ENCODE data around the gene MDK. TPM values are rescaled to one million over a fixed set of nuclear protein-coding genes. Genes with fewer than 3 reads are reported as not detected.

Gene MDK
- total and polyA plus RNA-seq, 2 of the 13 experiments (the other 11 are each of a cell fraction or from before 2014, with no cell fraction given), result 312 to 407 TPM

DNA sequence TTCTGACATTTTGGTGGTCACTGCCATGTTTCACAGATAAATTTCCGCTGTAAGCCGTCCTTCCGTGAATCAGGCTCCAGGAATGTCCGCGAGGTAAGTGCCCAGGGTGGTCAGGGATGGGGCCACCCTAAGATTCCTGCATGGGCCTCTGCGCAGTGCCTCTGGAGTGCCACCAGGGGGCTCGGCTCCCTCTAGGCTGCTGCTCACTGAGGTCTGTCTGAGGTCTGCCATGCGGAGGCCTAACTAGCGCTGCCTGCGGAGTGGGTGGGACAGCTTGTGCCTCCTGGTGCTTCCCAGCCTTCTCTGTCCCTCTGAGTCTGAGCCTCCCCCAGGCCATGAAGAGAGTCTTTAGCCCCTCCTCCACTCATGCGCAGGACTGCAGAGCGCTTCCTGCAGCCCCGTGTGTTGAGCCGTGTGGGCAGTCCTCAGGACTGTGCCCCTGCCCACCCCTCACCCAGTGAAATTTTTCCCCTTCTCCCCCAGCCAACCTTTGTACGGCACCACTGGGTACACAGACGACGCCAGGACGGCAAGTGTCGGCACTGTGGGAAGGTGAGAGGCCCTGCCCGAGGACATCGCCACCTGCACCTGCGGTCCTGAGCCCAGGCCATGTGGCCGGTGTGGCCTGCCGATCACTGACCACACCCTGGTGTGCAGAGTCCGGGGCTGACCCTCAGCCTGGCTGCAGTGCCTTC, 11.9 kb upstream of the MDK start (continued):
- TF ChIP-seq, protein P1, sequence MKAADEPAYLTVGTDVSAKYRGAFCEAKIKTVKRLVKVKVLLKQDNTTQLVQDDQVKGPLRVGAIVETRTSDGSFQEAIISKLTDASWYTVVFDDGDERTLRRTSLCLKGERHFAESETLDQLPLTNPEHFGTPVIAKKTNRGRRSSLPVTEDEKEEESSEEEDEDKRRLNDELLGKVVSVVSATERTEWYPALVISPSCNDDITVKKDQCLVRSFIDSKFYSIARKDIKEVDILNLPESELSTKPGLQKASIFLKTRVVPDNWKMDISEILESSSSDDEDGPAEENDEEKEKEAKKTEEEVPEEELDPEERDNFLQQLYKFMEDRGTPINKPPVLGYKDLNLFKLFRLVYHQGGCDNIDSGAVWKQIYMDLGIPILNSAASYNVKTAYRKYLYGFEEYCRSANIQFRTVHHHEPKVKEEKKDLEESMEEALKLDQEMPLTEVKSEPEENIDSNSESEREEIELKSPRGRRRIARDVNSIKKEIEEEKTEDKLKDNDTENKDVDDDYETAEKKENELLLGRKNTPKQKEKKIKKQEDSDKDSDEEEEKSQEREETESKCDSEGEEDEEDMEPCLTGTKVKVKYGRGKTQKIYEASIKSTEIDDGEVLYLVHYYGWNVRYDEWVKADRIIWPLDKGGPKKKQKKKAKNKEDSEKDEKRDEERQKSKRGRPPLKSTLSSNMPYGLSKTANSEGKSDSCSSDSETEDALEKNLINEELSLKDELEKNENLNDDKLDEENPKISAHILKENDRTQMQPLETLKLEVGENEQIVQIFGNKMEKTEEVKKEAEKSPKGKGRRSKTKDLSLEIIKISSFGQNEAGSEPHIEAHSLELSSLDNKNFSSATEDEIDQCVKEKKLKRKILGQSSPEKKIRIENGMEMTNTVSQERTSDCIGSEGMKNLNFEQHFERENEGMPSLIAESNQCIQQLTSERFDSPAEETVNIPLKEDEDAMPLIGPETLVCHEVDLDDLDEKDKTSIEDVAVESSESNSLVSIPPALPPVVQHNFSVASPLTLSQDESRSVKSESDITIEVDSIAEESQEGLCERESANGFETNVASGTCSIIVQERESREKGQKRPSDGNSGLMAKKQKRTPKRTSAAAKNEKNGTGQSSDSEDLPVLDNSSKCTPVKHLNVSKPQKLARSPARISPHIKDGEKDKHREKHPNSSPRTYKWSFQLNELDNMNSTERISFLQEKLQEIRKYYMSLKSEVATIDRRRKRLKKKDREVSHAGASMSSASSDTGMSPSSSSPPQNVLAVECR (CRISPR knock-in tag; IDR thresholded peaks at IDR 0.05; ENCODE audit: borderline replicate concordance), result peak; percentile 43; the same call in 1 of the 2 replicates
- TF ChIP-seq MED8 (CRISPR knock-in tag; IDR thresholded peaks at IDR 0.05; ENCODE audit: insufficient replicate concordance) (no peak), KDM2A (CRISPR knock-in tag; IDR thresholded peaks at IDR 0.05; ENCODE audit: borderline replicate concordance, low read depth) (peak; percentile 49; the same call in 1 of the 2 replicates), MAFK (conservative IDR thresholded peaks at IDR 0.05 in 1 of 2, IDR thresholded peaks at IDR 0.05 in 1 of 2; ENCODE audit: low read length in 2 of 2) (no peak), TAF15 (IDR thresholded peaks at IDR 0.05; ENCODE audit: low read depth, low read length, poor library complexity, severe bottlenecking) (no peak), ZNF232 (CRISPR knock-in tag; IDR thresholded peaks at IDR 0.05; ENCODE audit: borderline replicate concordance) (no peak), NR3C1 (CRISPR knock-in tag; IDR thresholded peaks at IDR 0.05) (no peak)
- TF ChIP-seq, protein P2, sequence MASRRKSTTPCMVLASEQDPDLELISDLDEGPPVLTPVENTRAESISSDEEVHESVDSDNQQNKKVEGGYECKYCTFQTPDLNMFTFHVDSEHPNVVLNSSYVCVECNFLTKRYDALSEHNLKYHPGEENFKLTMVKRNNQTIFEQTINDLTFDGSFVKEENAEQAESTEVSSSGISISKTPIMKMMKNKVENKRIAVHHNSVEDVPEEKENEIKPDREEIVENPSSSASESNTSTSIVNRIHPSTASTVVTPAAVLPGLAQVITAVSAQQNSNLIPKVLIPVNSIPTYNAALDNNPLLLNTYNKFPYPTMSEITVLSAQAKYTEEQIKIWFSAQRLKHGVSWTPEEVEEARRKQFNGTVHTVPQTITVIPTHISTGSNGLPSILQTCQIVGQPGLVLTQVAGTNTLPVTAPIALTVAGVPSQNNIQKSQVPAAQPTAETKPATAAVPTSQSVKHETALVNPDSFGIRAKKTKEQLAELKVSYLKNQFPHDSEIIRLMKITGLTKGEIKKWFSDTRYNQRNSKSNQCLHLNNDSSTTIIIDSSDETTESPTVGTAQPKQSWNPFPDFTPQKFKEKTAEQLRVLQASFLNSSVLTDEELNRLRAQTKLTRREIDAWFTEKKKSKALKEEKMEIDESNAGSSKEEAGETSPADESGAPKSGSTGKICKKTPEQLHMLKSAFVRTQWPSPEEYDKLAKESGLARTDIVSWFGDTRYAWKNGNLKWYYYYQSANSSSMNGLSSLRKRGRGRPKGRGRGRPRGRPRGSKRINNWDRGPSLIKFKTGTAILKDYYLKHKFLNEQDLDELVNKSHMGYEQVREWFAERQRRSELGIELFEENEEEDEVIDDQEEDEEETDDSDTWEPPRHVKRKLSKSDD (CRISPR knock-in tag; IDR thresholded peaks at IDR 0.05; ENCODE audit: low read depth), result 0 out of 2 replicates have a peak, but pooled peaks have one; percentile 18
- TF ChIP-seq, protein P3, sequence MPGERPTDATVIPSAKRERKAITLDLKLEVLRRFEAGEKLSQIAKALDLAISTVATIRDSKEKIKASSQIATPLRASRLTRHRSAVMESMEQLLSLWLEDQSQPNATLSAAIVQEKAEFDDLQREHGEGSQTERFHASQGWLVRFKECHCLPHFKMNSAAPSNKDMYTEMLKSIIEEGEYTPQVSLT (CRISPR knock-in tag; IDR thresholded peaks at IDR 0.05; ENCODE audit: borderline replicate concordance, low read depth), result no peak
- TF ChIP-seq, protein P4, sequence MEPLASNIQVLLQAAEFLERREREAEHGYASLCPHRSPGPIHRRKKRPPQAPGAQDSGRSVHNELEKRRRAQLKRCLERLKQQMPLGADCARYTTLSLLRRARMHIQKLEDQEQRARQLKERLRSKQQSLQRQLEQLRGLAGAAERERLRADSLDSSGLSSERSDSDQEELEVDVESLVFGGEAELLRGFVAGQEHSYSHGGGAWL (CRISPR knock-in tag; IDR thresholded peaks at IDR 0.05), result 0 out of 2 replicates have a peak, but pooled peaks have one; percentile 25
- TF ChIP-seq, protein P5, sequence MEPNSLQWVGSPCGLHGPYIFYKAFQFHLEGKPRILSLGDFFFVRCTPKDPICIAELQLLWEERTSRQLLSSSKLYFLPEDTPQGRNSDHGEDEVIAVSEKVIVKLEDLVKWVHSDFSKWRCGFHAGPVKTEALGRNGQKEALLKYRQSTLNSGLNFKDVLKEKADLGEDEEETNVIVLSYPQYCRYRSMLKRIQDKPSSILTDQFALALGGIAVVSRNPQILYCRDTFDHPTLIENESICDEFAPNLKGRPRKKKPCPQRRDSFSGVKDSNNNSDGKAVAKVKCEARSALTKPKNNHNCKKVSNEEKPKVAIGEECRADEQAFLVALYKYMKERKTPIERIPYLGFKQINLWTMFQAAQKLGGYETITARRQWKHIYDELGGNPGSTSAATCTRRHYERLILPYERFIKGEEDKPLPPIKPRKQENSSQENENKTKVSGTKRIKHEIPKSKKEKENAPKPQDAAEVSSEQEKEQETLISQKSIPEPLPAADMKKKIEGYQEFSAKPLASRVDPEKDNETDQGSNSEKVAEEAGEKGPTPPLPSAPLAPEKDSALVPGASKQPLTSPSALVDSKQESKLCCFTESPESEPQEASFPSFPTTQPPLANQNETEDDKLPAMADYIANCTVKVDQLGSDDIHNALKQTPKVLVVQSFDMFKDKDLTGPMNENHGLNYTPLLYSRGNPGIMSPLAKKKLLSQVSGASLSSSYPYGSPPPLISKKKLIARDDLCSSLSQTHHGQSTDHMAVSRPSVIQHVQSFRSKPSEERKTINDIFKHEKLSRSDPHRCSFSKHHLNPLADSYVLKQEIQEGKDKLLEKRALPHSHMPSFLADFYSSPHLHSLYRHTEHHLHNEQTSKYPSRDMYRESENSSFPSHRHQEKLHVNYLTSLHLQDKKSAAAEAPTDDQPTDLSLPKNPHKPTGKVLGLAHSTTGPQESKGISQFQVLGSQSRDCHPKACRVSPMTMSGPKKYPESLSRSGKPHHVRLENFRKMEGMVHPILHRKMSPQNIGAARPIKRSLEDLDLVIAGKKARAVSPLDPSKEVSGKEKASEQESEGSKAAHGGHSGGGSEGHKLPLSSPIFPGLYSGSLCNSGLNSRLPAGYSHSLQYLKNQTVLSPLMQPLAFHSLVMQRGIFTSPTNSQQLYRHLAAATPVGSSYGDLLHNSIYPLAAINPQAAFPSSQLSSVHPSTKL (CRISPR knock-in tag; IDR thresholded peaks at IDR 0.05), result no peak
- TF ChIP-seq, protein P6, sequence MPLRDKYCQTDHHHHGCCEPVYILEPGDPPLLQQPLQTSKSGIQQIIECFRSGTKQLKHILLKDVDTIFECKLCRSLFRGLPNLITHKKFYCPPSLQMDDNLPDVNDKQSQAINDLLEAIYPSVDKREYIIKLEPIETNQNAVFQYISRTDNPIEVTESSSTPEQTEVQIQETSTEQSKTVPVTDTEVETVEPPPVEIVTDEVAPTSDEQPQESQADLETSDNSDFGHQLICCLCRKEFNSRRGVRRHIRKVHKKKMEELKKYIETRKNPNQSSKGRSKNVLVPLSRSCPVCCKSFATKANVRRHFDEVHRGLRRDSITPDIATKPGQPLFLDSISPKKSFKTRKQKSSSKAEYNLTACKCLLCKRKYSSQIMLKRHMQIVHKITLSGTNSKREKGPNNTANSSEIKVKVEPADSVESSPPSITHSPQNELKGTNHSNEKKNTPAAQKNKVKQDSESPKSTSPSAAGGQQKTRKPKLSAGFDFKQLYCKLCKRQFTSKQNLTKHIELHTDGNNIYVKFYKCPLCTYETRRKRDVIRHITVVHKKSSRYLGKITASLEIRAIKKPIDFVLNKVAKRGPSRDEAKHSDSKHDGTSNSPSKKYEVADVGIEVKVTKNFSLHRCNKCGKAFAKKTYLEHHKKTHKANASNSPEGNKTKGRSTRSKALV (CRISPR knock-in tag; IDR thresholded peaks at IDR 0.05), result no peak

Data from HepG2 (cell line).